ENCODE measurements around the gene LPAR3.

LPAR3 gene

DNA sequence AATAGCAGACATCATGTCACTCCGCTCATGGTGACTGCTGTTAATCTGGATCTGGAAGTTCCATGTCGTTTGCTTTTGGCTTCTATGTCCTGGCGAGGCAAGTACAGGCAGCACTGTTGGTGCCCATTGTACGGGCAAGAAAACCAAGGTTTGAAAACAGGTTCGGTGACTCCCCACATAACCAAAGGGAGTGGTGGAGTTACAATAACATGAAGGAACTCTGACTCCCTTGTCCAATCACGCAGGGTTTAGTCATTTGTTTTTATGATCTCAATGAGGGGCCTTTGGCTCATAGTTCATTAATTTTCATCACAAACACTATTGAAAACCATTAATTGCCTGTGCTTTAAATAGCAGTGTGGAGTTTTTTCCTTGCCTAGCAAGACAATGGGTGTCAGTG, 119.8 kb downstream of the LPAR3 start:
- H3K27ac ChIP-seq = peak overlapping the region; percentile 27; the same call in 1 of the 2 replicates
- TF ChIP-seq, protein P1, sequence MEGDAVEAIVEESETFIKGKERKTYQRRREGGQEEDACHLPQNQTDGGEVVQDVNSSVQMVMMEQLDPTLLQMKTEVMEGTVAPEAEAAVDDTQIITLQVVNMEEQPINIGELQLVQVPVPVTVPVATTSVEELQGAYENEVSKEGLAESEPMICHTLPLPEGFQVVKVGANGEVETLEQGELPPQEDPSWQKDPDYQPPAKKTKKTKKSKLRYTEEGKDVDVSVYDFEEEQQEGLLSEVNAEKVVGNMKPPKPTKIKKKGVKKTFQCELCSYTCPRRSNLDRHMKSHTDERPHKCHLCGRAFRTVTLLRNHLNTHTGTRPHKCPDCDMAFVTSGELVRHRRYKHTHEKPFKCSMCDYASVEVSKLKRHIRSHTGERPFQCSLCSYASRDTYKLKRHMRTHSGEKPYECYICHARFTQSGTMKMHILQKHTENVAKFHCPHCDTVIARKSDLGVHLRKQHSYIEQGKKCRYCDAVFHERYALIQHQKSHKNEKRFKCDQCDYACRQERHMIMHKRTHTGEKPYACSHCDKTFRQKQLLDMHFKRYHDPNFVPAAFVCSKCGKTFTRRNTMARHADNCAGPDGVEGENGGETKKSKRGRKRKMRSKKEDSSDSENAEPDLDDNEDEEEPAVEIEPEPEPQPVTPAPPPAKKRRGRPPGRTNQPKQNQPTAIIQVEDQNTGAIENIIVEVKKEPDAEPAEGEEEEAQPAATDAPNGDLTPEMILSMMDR (conservative IDR thresholded peaks at IDR 0.05) = no peak

DNA sequence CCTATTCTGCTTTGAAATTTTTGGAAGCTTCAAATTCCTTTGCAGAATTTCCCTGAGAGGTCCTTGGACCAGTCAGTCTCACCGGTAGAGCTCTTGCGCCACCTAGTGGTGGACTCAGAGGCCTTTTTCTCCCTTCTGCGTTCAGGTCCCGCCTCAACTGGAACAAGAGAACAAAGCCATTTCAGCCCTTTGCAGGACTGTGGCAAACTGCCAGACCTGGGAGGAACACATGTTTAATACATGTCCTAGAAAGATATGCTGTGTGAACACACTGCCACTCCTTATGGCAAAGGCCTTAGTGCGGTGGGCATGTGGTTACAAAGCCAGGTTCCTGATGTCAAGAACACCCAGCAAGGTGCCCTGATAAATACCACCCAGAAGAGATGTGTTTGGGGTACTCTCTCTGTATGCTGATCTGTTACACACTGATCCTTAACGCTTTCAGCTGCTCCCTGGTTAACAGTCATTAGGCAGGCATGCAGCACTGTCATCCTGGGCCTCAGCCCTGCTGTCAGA, 120.5 kb downstream of the LPAR3 start:
- TF ChIP-seq, protein P1 (conservative IDR thresholded peaks at IDR 0.05) = peak; percentile 93
- H3K27ac ChIP-seq = peak overlapping the region; percentile 27; the same call in 1 of the 2 replicates

DNA sequence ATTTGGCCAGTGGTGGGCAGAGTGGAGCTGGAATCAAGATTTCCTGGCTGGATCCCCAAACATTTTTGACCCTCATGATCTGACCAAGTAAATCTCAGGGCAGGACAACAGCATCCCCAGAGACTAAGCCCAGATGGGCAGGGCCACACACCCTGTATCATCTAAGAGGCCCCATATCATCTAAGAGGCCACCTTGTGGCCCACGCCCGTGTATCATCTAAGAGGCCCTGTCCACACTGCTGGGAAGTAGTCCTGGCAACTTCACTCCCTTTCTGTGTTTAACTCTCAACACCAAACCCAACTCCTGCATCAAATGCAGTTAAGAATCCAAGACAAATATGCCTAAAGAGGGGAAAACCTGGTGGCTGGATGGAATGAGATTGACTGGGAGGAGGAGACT, 121.1 kb downstream of the LPAR3 start:
- H3K27ac ChIP-seq = no peak overlapping the region
- TF ChIP-seq, protein P1 (conservative IDR thresholded peaks at IDR 0.05) = no peak

DNA sequence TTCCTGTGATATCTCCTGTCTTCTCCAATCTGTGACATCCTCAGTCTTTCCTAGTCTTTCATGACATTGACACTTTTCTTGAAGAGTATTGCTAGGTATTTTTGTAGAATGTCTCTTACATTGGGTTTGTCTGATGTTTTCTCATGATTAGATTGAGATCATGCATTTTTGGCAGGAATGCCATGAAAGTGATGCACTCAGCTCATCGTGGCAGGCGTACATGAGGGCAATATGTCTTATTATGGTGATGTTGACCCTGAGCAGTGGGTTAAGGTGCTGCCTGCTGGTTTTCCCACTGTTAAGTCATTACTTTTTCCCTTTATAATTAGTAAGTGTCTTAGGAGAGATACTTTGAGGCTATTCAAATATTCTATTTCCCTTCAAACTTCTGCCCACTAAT, 122.5 kb downstream of the LPAR3 start:
- no peak overlapping the region for H3K27ac ChIP-seq
- TF ChIP-seq, protein P1 (conservative IDR thresholded peaks at IDR 0.05) = no peak

DNA sequence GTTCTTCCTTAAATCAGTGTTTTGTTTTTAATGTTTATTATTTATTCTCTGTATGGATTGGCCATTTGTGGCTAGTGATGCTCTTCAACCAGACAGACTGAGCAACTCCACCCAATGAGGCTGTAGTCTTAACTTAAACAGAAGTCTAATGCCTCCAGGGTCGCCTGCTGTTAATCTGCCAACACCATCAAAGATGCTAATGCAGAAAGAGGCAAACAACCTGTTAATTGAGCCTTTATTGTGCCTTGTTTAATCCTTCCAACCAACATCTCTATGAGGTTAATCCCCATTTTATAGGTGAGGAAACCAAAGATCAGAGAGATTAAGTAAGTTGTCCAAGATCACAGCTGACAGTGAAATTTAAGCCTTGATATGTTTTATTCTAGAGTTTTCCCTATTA, 123.4 kb downstream of the LPAR3 start:
- TF ChIP-seq, protein P1 (conservative IDR thresholded peaks at IDR 0.05) = no peak
- no peak overlapping the region for H3K27ac ChIP-seq

DNA sequence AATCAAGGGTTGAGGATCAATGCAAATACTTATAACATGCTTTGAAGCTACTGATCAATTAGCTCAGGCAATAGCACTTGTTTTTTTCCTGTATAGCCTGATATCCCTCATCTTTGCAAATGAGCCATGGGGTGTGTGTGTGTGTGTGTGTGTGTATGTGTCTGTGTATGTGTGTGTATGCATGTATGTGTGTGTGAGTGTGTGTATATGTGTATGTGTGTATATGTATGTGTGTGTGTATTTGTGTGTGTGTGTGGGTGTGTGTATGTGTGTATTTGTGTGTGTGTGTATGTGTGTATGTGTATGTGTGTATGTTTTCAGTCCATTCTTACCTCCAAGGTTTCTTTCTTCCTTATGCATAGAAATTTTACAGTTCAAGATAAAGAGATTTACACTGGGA, 124.4 kb downstream of the LPAR3 start:
- no peak overlapping the region for H3K27ac ChIP-seq
- TF ChIP-seq, protein P1 (conservative IDR thresholded peaks at IDR 0.05) = no peak

DNA sequence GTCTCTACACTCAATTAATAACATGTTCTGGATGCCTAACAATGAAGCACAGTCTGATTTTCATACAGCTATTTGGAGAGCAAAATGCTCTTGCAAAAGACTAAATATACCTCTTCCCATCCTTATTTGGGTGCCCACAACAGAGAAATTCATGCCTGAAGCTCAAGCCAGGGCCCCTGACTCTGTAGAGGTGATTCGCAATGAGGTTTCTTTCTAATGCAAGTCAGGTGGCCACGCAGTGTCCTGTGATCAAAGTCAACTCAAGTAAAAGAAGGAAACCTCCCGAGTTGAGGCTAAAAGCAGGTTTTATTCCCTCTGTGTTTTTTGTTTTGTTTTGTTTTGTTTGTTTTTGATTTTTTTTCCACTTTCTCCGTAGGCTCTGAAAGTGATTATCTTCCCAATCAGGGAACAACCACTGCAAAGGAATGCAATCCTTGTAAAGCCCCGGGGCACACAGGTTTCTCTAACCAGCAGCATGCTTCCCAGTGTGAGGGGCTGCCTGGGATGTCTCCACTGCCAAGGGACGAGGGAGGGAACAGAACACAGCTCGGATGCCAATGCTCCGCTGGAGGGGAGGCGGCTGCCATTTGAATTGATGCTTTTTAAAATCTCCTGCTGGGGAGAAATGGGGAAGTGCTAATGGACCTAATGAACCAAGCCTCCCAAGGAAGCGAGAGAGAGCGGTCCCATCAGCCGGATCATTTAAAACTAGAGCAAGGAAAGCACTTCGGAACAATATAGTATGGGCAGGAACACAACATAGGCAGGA, 128.9 kb downstream of the LPAR3 start:
- TF ChIP-seq, protein P1 (conservative IDR thresholded peaks at IDR 0.05) = no peak
- no peak overlapping the region for H3K27ac ChIP-seq
